MM.1S (cell line): ENCODE results near the gene TRAPPC12.

ENCODE experiments used
- EZH2 ChIP-seq: fragments of 300-600 bp; sonication (generic); optimal IDR thresholded peaks from 2 replicates; pipeline ENCODE3; 2017; ENCODE audit warnings: low read depth, mild to moderate bottlenecking, antibody characterized with exemption, low read length, mixed read lengths
- EZH2phosphoT487 ChIP-seq: fragments of 300-600 bp; sonication (generic); IDR thresholded peaks from 2 replicates; pipeline ENCODE4 v1.6.1; 2018; ENCODE audit warnings: antibody characterized with exemption, low read length
- TF ChIP-seq, protein P1 (sequence below): fragments of 300-600 bp; sonication (generic); IDR thresholded peaks from 2 replicates; pipeline ENCODE4 v1.5.1; 2016; ENCODE audit warnings: antibody characterized with exemption, low read length, mixed read lengths

DNA sequence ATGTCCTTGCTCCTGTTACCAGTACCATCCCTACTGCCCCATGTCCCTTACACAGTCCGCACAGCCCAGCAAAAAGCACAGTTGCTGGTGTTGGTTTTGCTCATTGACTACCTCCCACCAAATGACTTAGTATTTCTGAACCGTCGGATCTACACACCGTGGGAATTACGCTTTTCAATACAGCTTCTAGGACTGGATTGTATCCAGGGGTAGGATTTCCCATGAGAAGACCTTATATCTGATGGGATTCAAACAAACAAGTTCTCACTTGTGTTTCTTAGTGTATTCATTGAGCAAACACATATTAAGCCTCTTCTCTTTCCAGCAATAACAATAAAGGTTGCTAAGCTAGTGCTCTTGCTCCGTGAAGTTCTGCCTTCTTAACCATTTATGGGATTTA lies 25.8 kb downstream of the TRAPPC12 start:
- TF ChIP-seq, protein P1, sequence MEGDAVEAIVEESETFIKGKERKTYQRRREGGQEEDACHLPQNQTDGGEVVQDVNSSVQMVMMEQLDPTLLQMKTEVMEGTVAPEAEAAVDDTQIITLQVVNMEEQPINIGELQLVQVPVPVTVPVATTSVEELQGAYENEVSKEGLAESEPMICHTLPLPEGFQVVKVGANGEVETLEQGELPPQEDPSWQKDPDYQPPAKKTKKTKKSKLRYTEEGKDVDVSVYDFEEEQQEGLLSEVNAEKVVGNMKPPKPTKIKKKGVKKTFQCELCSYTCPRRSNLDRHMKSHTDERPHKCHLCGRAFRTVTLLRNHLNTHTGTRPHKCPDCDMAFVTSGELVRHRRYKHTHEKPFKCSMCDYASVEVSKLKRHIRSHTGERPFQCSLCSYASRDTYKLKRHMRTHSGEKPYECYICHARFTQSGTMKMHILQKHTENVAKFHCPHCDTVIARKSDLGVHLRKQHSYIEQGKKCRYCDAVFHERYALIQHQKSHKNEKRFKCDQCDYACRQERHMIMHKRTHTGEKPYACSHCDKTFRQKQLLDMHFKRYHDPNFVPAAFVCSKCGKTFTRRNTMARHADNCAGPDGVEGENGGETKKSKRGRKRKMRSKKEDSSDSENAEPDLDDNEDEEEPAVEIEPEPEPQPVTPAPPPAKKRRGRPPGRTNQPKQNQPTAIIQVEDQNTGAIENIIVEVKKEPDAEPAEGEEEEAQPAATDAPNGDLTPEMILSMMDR = no peak
- TF ChIP-seq EZH2phosphoT487 = no peak
- TF ChIP-seq EZH2 = no peak
